ENCODE data around the gene SPON1.
A peak's percentile ranks its signal among the peaks of the same experiment; 100 is the strongest.

Gene SPON1

DNA sequence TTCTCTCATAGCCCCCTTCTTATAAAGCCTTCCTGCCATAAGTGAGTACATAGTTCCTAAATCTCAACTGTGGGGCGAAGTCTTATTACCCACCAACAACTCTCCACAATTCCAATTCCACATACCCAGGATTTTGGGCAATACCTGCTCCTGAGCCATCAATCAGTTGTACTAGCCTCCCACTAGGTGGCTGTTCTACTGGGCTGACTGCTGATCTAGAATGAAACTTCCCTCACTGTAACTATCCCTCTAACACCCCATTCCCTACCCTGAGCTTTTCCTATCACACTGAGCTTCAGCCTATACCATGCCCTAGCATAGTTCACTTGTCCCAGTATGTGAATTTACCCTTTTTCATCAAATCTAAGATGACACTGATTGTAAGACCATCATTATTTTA, 344.0 kb downstream of the SPON1 start:
- no peak for DNase-seq (ENCODE audit: low read depth)
- TF ChIP-seq, protein P1, sequence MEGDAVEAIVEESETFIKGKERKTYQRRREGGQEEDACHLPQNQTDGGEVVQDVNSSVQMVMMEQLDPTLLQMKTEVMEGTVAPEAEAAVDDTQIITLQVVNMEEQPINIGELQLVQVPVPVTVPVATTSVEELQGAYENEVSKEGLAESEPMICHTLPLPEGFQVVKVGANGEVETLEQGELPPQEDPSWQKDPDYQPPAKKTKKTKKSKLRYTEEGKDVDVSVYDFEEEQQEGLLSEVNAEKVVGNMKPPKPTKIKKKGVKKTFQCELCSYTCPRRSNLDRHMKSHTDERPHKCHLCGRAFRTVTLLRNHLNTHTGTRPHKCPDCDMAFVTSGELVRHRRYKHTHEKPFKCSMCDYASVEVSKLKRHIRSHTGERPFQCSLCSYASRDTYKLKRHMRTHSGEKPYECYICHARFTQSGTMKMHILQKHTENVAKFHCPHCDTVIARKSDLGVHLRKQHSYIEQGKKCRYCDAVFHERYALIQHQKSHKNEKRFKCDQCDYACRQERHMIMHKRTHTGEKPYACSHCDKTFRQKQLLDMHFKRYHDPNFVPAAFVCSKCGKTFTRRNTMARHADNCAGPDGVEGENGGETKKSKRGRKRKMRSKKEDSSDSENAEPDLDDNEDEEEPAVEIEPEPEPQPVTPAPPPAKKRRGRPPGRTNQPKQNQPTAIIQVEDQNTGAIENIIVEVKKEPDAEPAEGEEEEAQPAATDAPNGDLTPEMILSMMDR (conservative IDR thresholded peaks at IDR 0.05; ENCODE audit: control insufficient read depth, insufficient read depth, low read depth, low read length), result peak; percentile 1
- no peak overlapping the region for H3K4me3 ChIP-seq (ENCODE audit: control insufficient read depth, low read depth, low read length)

DNA sequence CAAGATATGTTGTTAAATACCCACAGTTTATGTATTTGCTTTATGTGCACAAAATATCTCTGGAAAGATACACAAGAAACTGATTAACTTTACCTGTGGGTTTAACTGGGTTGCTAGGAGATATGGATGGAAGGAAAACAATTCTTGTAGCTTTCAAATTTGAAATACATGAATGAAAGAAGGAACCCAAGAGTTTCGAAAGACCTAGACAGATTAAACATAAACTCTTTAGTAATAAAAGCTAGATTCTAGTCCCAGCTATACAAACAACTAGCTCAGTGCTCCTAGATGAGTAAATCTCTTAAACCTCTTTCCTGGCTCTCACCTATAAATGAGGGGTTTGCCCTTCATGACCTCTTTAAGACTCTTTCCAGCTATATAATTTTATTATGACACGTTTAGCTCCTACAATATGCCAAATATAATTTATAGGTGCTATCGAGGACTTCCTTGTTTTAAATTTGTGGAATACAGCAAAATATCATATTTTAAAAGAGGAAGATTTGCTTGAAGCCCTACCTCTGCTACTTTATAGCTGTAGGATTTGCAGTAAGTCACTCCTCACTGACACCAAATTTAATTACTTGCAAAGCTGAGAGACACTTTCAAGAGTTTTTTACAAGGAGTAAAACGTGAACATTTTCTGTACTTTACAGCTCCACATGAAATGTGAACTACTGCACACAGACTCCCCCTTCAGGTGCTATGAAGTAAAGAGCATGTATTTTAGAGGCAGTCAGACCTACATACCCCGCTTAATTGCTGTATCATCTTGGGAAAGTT, 345.8 kb downstream of the SPON1 start:
- TF ChIP-seq, protein P1 (conservative IDR thresholded peaks at IDR 0.05; ENCODE audit: control insufficient read depth, insufficient read depth, low read depth, low read length), result peak; percentile 80
- peak; percentile 60 for DNase-seq (ENCODE audit: low read depth)
- H3K4me3 ChIP-seq (ENCODE audit: control insufficient read depth, low read depth, low read length), result no peak overlapping the region

DNA sequence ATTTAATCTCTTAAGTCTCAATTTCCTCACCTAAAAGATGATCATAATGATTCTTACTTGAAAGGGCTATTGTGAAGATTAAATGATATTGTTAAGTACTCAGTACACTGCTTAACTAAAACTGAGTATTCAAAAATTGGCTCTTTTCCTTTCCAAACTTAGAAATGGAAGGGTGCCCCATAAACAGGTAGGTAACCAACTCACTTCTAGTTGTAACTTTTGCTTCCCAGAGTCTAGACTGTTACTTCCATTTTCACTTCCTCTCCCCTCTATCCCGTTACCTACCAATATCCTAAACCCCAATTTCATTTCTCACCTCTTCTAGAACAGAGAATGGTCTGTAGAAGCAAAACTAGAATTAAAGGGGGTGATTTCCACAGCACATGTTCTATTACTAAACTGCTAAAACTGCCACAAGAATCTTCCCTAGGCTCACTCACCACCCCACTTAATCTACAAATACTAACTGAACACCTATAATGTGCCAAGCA, 346.4 kb downstream of the SPON1 start:
- no peak overlapping the region for H3K4me3 ChIP-seq (ENCODE audit: control insufficient read depth, low read depth, low read length)
- TF ChIP-seq, protein P1 (conservative IDR thresholded peaks at IDR 0.05; ENCODE audit: control insufficient read depth, insufficient read depth, low read depth, low read length), result no peak
- no peak for DNase-seq (ENCODE audit: low read depth)

DNA sequence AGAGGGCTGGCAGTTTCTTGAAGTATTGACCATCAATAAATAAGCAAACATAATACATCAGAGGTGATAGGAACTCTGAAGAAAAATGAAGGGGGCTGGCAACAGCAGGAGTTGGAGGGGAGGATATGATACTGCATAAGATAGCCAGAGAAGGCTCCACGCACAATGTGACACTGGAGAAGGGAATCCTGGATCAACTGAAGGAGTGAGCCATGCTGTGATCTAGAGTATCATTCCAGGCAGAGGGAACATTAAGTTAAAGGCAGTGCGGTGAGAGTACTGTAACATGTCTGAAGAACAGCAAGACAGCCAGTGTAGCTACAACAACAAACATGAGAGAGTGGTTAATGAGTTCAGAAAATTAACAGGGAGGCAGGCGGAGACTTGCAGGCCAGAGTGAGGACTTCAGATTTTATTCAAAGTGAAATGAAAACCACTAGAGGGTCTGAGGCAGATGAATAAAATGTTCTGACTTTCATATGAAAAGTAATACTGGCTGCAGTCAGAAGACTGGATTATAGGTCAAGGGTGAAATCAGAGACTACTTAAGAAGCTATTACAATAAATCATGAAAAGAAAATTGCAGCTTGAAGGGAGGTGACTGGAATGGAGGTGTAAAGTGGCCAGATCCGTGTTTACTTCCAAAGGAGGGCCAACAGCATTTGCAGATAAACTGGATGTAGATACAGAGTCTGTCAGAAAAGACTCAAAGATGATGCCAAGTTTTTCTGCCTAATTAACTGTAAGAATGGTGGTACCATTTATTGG, 347.1 kb downstream of the SPON1 start:
- no peak overlapping the region for H3K4me3 ChIP-seq (ENCODE audit: control insufficient read depth, low read depth, low read length)
- TF ChIP-seq, protein P1 (conservative IDR thresholded peaks at IDR 0.05; ENCODE audit: control insufficient read depth, insufficient read depth, low read depth, low read length), result no peak
- peak; percentile 17 for DNase-seq (ENCODE audit: low read depth)

DNA sequence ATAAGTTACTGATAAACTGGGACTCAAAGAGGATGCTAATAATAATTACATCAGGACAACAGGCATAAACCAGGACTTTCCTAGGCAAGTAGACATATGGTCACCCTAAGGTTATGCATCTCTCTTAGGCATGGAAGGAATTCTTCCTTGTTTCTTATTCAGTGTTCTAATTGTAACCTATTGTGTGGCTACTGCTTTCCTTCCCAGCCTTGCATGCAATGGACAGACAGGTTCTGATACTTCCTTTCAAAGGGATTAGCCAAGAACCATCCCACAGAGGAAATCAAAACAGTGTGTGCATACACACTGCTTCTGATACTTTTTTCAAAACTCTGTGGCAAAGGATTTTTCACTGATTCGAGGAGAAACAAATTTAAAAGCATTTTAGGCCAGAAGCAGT, 348.2 kb downstream of the SPON1 start:
- TF ChIP-seq, protein P1 (conservative IDR thresholded peaks at IDR 0.05; ENCODE audit: control insufficient read depth, insufficient read depth, low read depth, low read length), result no peak
- peak; percentile 54 for DNase-seq (ENCODE audit: low read depth)
- H3K4me3 ChIP-seq (ENCODE audit: control insufficient read depth, low read depth, low read length), result no peak overlapping the region

DNA sequence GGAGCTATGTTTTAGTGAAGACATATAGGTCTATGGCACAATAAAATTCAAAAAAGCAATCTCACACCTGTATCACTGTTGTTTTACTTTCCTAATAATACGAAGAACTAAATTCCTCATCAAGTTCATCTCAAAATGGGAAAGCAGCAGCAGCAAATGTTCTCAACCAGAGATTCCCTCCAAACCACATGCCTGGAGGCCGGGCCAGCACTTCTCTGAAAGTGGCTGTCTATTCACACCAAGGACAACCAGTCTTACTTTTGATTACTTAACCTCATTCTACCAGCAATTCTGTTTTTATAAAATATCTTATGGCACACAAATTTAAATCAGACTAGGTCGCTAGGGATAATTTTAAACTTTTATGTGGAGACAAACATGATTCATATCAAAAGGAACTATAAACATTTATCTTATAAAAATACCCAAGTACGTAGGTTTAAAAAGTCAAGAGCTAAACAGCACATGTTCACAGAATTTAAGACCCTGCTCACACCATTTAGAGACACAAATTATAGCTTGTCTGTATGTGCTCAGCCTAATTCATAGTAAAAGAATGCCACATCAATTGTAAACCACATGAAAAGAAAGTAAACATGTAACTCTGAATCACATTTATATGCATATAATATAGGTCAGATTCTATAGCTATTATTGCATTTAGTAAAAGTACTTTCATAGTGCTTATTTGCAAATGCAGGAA, 350.4 kb downstream of the SPON1 start:
- no peak overlapping the region for H3K4me3 ChIP-seq (ENCODE audit: control insufficient read depth, low read depth, low read length)
- TF ChIP-seq, protein P1 (conservative IDR thresholded peaks at IDR 0.05; ENCODE audit: control insufficient read depth, insufficient read depth, low read depth, low read length), result no peak
- peak; percentile 27 for DNase-seq (ENCODE audit: low read depth)
